ENCODE measurements around the gene SEMA3B.
"Not testable (repeated sequence)": the region's sequence is repeated elsewhere in the genome, so short reads cannot be mapped to it uniquely, and the experiment has no call there.

The SEMA3B gene

DNA sequence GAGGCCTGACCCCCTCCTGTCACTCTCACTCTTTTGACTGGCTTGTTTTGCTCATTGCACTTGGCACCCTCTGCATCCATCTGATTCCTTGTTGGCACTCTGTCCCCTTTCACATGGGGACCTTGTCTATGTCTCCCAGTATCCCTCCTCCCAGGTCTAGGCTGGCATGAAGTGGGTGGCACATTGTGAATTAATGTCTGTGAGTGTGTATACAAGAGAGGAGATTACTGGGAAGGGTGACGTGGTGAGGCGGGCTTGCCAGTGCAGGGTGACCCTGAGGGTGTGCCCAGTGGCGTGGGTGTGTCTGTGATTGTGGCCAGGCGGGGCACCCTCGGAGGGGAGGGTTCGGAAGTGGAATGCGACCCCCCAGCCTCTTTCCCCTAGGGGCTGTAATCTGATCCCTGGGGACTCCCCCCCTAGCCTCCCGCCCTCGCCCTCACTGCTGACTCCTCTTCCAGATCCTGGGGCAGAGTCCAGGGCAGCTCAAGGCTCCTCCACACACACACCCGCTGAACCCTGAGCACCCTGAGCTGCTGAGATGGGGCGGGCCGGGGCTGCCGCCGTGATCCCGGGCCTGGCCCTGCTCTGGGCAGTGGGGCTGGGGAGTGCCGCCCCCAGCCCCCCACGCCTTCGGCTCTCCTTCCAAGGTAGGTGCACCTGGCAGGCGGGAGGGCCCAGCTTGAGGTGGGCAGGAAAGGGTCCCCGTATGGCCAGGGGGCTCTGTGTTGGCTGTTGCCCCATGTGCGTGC lies at the start of gene SEMA3B:
Gene SEMA3B, plus strand, starts transcription at position 445 of the 749 bp plus-strand sequence. Its CDS starts 94 bp downstream, at position 539.
- no peak for DNase-seq

GRCh38 chr3:50219285-50219684 lies 49.7 kb upstream of the SEMA3B start:
- no peak for DNase-seq

GRCh38 chr3:50220109-50220508 lies 48.8 kb upstream of the SEMA3B start:
- DNase-seq = no peak

- no peak for DNase-seq
These were observed 47.9 kb upstream of the SEMA3B start for GRCh38 chr3:50221051-50221410.

DNA sequence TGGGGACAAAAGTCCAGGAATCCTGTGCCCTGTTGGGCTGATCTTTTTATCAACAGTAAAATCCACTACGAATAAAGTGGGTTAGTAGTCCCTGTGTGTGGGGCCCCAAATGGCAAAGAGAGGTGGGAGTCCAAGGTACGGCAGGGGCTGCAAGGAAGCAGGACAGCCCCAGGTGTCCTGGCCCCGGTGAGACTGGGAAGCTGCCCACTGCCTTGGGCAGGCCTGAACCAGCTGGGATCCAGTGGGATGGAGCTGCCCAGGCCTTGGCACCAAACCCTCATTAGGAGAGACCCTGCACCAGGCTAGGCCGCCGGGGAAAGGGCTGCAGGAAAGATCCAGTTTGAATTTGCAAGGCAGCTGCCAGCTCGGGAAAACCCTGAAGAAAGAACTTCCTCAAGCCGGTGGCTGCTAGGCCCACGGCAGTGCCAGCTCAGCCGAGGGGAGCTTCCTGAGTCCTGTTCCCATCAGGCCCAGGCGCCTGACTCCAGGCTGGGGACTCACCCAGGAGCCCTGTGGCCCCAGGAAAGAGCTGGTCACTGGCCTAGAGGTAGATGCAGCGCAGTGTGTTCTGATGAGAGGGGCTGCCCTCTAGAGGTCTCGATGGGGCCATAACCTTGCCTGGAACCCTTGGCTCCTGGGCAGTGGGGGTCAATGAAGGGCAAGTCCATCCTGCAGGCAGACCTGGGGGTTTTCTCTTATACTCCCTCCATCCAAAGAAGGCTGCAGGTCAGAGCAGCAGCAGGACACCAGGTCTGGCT lies 47.4 kb upstream of the SEMA3B start:
- no peak for DNase-seq

DNA sequence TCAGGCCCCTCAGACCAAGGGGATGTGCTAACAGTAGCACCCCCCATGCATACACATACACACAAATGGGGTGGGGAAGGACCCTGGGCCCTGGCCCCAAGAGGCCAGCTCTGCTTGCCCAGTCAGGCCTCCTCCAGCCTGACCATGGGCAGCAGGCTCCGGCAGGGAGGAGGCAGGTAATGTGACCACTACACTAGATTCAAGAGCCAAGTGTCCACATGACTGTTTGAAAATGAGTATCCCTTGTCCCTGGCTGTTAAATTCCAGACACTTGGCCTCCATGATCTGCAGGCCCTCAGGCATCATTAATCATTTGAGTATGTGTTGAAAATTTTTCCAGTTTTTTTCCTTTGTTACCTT lies 46.8 kb upstream of the SEMA3B start:
- no peak for DNase-seq

DNA sequence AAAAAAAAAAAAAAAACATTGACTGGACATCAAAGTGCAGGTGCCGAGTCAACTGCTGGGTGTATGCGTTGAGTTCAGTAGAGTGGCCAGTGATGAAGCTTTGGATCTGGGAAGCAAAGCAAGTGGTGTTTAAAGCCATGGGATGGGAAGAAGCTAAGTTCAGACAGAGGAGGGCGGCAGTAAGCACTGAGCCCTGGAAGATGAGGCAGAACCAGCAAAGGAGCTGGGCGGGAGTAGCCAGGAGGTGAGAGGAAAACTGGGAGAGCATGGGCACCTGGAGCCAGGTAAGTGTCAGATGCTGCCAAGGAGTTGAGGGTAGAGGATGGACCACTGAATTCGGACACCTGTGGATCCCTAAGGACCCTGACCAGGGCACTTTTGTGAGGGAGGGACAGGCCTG lies 44.3 kb upstream of the SEMA3B start:
- no peak for DNase-seq

DNA sequence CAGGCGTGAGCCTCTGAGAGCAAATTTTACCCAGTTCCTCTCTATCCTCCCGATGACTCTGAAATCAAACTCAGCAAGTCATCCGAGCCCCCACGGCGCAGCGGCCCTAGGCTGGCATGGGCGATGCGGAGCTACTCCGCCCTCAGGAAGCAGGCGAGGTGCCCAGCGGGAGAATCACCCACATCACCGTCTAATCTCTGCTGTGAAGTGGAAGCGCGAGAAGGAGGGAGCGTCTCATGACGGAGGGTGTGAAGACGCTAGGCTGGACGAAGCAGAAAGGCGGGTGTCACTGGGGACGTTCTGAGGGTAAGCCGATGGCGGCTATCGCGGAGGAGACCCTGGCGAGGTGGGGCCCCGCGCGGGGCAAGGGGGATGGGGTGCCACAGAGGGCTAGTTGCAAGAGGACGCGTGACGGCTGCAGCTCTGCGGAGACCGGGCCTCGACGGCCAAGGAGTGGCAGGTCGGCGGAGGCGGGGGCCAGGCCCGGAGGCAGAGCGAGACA lies 42.0 kb upstream of the SEMA3B start:
- no peak for DNase-seq

GRCh38 chr3:50227390-50228183 lies 41.4 kb upstream of the SEMA3B start:
- peak; percentile 82 for DNase-seq

- not testable (repeated sequence) for DNase-seq
These were observed 40.7 kb upstream of the SEMA3B start for GRCh38 chr3:50228184-50228763.

DNA sequence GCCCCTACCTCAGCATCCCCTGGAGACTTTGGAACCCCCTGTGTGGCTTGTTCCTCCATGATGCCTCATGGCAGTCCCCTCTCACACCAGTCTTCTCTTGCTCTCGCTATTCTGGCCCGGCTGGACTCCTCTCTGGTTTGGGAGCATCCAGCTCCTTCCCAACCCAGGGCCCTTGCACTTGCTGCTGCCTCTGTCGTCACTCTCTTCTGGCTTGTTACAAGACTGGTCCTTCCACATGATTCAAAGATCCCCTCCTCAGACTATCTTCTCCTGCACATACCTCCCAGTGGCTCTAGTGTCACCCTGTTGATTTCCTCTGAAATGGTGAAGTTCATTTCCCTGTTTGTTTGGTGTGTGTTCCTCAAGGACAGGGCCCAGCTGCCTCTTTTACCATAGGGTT lies 39.5 kb upstream of the SEMA3B start:
- DNase-seq = no peak

GRCh38 chr3:50230104-50230793 lies 38.7 kb upstream of the SEMA3B start:
- no peak for DNase-seq

DNA sequence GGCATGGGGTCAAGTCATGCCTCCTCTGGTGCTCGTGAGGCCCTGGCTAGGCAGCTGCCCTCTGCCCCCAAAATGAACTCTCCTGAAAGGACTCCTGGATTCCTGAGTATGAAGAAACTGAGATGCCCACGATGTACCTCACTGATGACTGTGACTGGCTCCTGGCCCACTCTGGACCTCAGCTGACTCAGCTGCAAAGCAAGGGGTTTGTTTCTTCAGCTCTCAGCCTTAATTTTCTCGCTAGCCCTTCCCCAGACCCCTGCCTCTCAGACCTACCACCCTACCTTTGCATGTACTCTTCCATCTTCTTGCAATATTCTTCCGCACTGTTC lies 38.2 kb upstream of the SEMA3B start:
- no peak for DNase-seq

DNA sequence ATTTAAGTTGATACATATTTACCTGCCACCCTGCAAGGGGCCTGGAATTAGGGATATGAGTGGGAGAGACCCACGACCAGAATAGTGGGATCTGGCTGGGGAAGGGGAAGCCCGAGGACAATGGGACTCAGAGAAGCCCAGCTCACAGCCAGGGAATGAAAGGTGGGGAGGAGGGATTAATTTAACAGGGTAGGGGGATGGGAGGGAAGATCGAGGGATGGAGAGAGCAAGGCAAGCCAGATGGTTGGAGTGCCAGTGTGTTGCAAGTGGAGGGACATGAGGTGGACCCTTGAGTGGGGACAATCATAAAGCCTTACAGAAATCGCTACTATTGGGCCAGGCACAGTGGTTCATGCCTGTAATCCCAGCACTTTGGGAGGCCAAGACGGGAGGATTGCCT lies 37.4 kb upstream of the SEMA3B start:
- DNase-seq = no peak

DNA sequence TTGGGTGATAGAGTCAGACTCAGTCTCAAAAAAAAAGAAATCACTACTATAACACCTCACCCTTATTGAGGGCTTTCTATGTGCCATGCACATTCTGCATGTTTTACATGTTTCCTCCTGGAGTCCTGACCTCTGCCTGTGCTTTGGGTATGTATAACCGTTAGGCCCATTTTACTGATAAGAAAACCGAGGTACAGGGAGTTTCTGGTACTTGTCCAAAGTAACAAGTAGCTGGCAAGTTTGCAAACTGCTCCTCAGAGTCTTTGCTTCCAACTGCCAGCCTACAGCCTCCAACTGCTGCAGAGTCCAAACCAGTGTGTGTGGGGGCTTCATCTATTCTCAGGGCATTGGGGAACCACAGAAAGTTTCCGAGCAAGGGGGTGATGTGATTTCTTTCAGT lies 36.6 kb upstream of the SEMA3B start:
- DNase-seq = no peak

DNA sequence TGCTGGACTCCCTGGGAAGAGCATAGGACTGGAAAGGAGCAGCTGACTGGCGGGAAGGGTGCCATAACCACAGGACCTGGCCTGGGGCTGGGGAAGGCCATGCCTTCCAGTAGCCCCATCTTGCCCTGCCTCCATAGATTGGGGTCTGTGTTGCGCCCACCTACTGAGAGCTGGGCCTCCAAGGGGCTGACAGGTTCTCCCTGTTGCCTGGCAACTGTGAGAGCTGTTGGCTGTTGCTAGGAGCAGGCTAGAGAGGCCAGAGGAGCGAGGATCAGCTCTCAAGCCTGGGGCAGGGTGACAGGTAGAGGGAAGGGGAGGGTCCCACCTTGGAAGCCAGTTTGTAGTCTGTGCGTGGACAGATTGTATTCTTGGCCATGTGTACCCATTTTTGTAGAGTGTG lies 35.8 kb upstream of the SEMA3B start:
- DNase-seq = no peak

- peak; percentile 93 for DNase-seq
These were observed 33.0 kb upstream of the SEMA3B start, which contains the start of gene GNAI2 for GRCh38 chr3:50235716-50236483. GNAI2 (plus strand) TSS chr3:50236204; CDS start chr3:50236336, 132 bp downstream.

GRCh38 chr3:50236484-50237132 lies 32.3 kb upstream of the SEMA3B start:
- no peak for DNase-seq

GRCh38 chr3:50237133-50237651 lies 31.8 kb upstream of the SEMA3B start:
- no peak for DNase-seq

GRCh38 chr3:50237754-50238548 lies 31.0 kb upstream of the SEMA3B start:
- DNase-seq = peak; percentile 44
